ENCODE data around the gene AXIN1.

AXIN1 gene

GRCh38 chr16:286491-287297, 65.8 kb downstream of the AXIN1 start:
- in situ Hi-C loops (cut with MboI; ENCODE audit: low sequenced_read_pairs, unreplicated experiment) = no loop called here
- TF ChIP-seq CTCF (IDR thresholded peaks at IDR 0.05; ENCODE audit: borderline replicate concordance, control extremely low read depth, extremely low read depth, insufficient read depth, missing control alignments) = no peak
- DNase-seq (ENCODE audit: low spot score) = no peak

- no peak for TF ChIP-seq CTCF (IDR thresholded peaks at IDR 0.05; ENCODE audit: borderline replicate concordance, control extremely low read depth, extremely low read depth, insufficient read depth, missing control alignments)
- no peak for DNase-seq (ENCODE audit: low spot score)
- in situ Hi-C loops (cut with MboI; ENCODE audit: low sequenced_read_pairs, unreplicated experiment) = no loop called here
Observed at GRCh38 chr16:285146-286055, 67.1 kb downstream of the AXIN1 start.

- in situ Hi-C loops (cut with MboI; ENCODE audit: low sequenced_read_pairs, unreplicated experiment) = no loop called here
Observed at GRCh38 chr16:284204-285120, 68.1 kb downstream of the AXIN1 start.

GRCh38 chr16:283033-283805, 69.3 kb downstream of the AXIN1 start, which contains the start of gene PDIA2:
TSS of gene PDIA2 (plus strand) at chr16:283164. CDS start at chr16:283170, 6 bp downstream.
- no peak for TF ChIP-seq CTCF (IDR thresholded peaks at IDR 0.05; ENCODE audit: borderline replicate concordance, control extremely low read depth, extremely low read depth, insufficient read depth, missing control alignments)
- no peak for DNase-seq (ENCODE audit: low spot score)
- in situ Hi-C loops (cut with MboI; ENCODE audit: low sequenced_read_pairs, unreplicated experiment) = no loop called here

More at GRCh38 chr16:284204-285120, 68.1 kb downstream of the AXIN1 start:
- TF ChIP-seq CTCF (IDR thresholded peaks at IDR 0.05; ENCODE audit: borderline replicate concordance, control extremely low read depth, extremely low read depth, insufficient read depth, missing control alignments) = no peak
- DNase-seq (ENCODE audit: low spot score) = no peak

GRCh38 chr16:282491-282890, 70.0 kb downstream of the AXIN1 start:
- in situ Hi-C loops (cut with MboI; ENCODE audit: low sequenced_read_pairs, unreplicated experiment) = no loop called here
- DNase-seq (ENCODE audit: low spot score) = no peak
- TF ChIP-seq CTCF (IDR thresholded peaks at IDR 0.05; ENCODE audit: borderline replicate concordance, control extremely low read depth, extremely low read depth, insufficient read depth, missing control alignments) = no peak

Measured in GM13976 (cell line).